A549 (cell line): ENCODE results near the gene MINDY2. TPM values are rescaled to one million over a fixed set of nuclear protein-coding genes. Genes with fewer than 3 reads are reported as not detected.

ENCODE experiments used
- ATAC-seq, 2 experiments: fragments of 200-7000 bp in 1 of 2; fragments of >200 bp in 1 of 2; cut with Nextera tagmentation in 1 of 2; cut with Tn5 transposase in 1 of 2; 3 replicates each; pipeline versions ENCODE4 v1.8.0 to v1.9.1; 2018 to 2020; ENCODE audit warnings: mild to moderate bottlenecking in 1 of 2, moderate library complexity in 1 of 2
- CTCF ChIA-PET: fragments of 300-600 bp; sonication (Branson Sonifier 250); formaldehyde crosslinking; extraction: SDS; loops from one replicate; lab custom pipeline; 2021; ENCODE audit warnings: antibody characterized with exemption, inconsistent platforms; lab: Yijun Ruan, JAX
- POLR2A ChIA-PET: fragments of 350-600 bp; formaldehyde crosslinking; extraction: SDS; loops from one replicate; lab custom pipeline; 2021; ENCODE audit warnings: antibody characterized with exemption, inconsistent platforms; lab: Yijun Ruan, JAX
- DNase-seq, 2 experiments: peaks; one replicate each; pipeline versions ENCODE4 v3.0.0 to v3.0.0-alpha.2; 2011 to 2016; ENCODE audit warnings: low read depth in 1 of 2, low spot score in 1 of 2
- FAIRE-seq: peaks from 2 replicates; lab custom pipeline; 2011; peaks lifted over from hg19 to GRCh38; lab: Jason Lieb, UNC
- H3K27ac ChIP-seq, 2 experiments: fragments of >200 bp; sonication (Bioruptor Twin); formaldehyde crosslinking; 3 replicates each; pipeline ENCODE4 v1.5.1; 2016 to 2017
- H3K4me1 ChIP-seq: fragments of >200 bp; sonication (Bioruptor Twin); formaldehyde crosslinking; 3 replicates; pipeline ENCODE4 v1.6.1; 2016
- H3K4me2 ChIP-seq: fragments of >200 bp; sonication (Bioruptor Twin); formaldehyde crosslinking; 3 replicates; pipeline ENCODE4 v1.6.1; 2016
- H3K4me3 ChIP-seq: fragments of >200 bp; sonication (Bioruptor Twin); formaldehyde crosslinking; 3 replicates; pipeline ENCODE4 v1.5.1; 2016
- H3K9me3 ChIP-seq: fragments of >200 bp; sonication (Bioruptor Twin); formaldehyde crosslinking; 3 replicates; pipeline ENCODE4 v1.6.1; 2016
- BHLHE40 ChIP-seq: IDR thresholded peaks from 2 replicates; pipeline ENCODE4 v1.6.1; 2012; ENCODE audit warnings: low read depth, low read length, inconsistent platforms
- CBX8 ChIP-seq: fragments of 200-600 bp; sonication (generic); IDR thresholded peaks from 2 replicates; pipeline ENCODE4 v1.6.1; 2016
- CHD2 ChIP-seq: fragments of 150-350 bp; IDR thresholded peaks from 2 replicates; pipeline ENCODE4 v1.6.1; 2014; ENCODE audit warnings: low read length; ENCODE audit not compliant: partially characterized antibody
- CHD4 ChIP-seq: fragments of 200-600 bp; sonication (generic); IDR thresholded peaks from 2 replicates; pipeline ENCODE4 v1.6.1; 2016; ENCODE audit warnings: antibody characterized with exemption, mild to moderate bottlenecking, borderline replicate concordance
- EHF ChIP-seq: fragments of 250-450 bp; sonication (Bioruptor Pico); IDR thresholded peaks from 2 replicates; pipeline ENCODE4 v1.5.0; 2020; ENCODE audit warnings: mild to moderate bottlenecking
- EHMT2 ChIP-seq: fragments of 200-600 bp; sonication (generic); IDR thresholded peaks from 2 replicates; pipeline ENCODE4 v1.6.1; 2016; ENCODE audit warnings: antibody characterized with exemption, low read depth, mild to moderate bottlenecking, moderate library complexity
- EP300 ChIP-seq, 2 experiments: fragments of >200 bp; sonication (Bioruptor Twin); formaldehyde crosslinking; IDR thresholded peaks; 2 replicates in 1 of 2; 3 replicates in 1 of 2; pipeline ENCODE4 v1.6.1; 2016 to 2017
- FOSL2 ChIP-seq, 2 experiments: fragments of 450-650 bp in 1 of 2; fragments of >200 bp in 1 of 2; sonication (Bioruptor Twin) in 1 of 2; formaldehyde crosslinking; IDR thresholded peaks; 2 replicates each; pipeline versions ENCODE4 v1.5.0 to v1.6.1; 2016 to 2020; ENCODE audit warnings: mild to moderate bottlenecking in 1 of 2, moderate library complexity in 1 of 2
- FOXS1 ChIP-seq: fragments of 250-450 bp; sonication (Bioruptor Pico); IDR thresholded peaks from 2 replicates; pipeline ENCODE4 v1.5.0; 2020; ENCODE audit warnings: mild to moderate bottlenecking, moderate library complexity
- HDAC2 ChIP-seq: fragments of 200-600 bp; sonication (generic); IDR thresholded peaks from 2 replicates; pipeline ENCODE4 v1.6.1; 2016
- HOXA7 ChIP-seq: fragments of 250-450 bp; sonication (Bioruptor Pico); IDR thresholded peaks from 2 replicates; pipeline ENCODE4 v1.5.0; 2020; ENCODE audit warnings: mild to moderate bottlenecking, moderate library complexity
- HOXB13 ChIP-seq: fragments of 250-450 bp; sonication (Bioruptor Pico); IDR thresholded peaks from 2 replicates; pipeline ENCODE4 v1.5.0; 2020; ENCODE audit warnings: low read depth, mild to moderate bottlenecking, moderate library complexity
- JUNB ChIP-seq: fragments of >200 bp; sonication (Bioruptor Twin); formaldehyde crosslinking; IDR thresholded peaks from 2 replicates; pipeline ENCODE4 v1.6.1; 2016
- KDM1A ChIP-seq: fragments of 200-600 bp; sonication (generic); IDR thresholded peaks from 2 replicates; pipeline ENCODE4 v1.6.1; 2016; ENCODE audit warnings: low read depth, mild to moderate bottlenecking
- MYC ChIP-seq: IDR thresholded peaks from 2 replicates; pipeline ENCODE4 v1.6.1; 2012; ENCODE audit warnings: mild to moderate bottlenecking, inconsistent platforms, low read length, improper control_type of control experiment, borderline replicate concordance
- NR3C1 ChIP-seq: fragments of >200 bp; sonication (Bioruptor Twin); formaldehyde crosslinking; IDR thresholded peaks from 3 replicates; pipeline ENCODE4 v1.6.1; 2017
- RFX5 ChIP-seq: fragments of 450-650 bp; IDR thresholded peaks from 2 replicates; pipeline ENCODE4 v1.7.1; 2014; ENCODE audit warnings: antibody characterized with exemption, mild to moderate bottlenecking, moderate library complexity
- SMC3 ChIP-seq: fragments of >200 bp; sonication (Bioruptor Twin); formaldehyde crosslinking; IDR thresholded peaks from 3 replicates; pipeline ENCODE4 v1.6.1; 2018; ENCODE audit warnings: inconsistent platforms
- ZFP36 ChIP-seq: fragments of 450-650 bp; IDR thresholded peaks from 2 replicates; pipeline ENCODE4 v1.6.1; 2014; ENCODE audit warnings: borderline replicate concordance; ENCODE audit not compliant: partially characterized antibody
- ZNF302 ChIP-seq: fragments of 250-450 bp; sonication (Bioruptor Pico); IDR thresholded peaks from 2 replicates; pipeline ENCODE4 v1.9.0; 2021; ENCODE audit warnings: inconsistent platforms, mild to moderate bottlenecking, moderate library complexity
- WGBS: methylation state at CpG from one replicate; pipeline ENCODE4 v1.1.6; 2017; ENCODE audit errors: missing lambda C conversion rate; 5-methylcytosine and 5-hydroxymethylcytosine counted together
- polyA plus RNA-seq, 4 experiments: library from polyadenylated mRNA; depleted of rRNA in 3 of 4; stranded (reverse); fragments of >200 nt; fragmentation: RNase III in 1 of 4; extraction: RNeasy Plus Mini Kit Qiagen cat#74134 plus additional on column Dnase treatment in 1 of 4; gene quantifications; 2 replicates in 3 of 4; 3 replicates in 1 of 4; pipeline ENCODE4 v1.2.3, GENCODE V29; 2011 to 2017
- TF ChIP-seq, protein P1 (sequence below): fragments of >200 bp; sonication (Bioruptor Twin); formaldehyde crosslinking; IDR thresholded peaks from 3 replicates; pipeline ENCODE4 v1.6.1; 2016
- TF ChIP-seq, protein P2 (sequence below): fragments of 450-650 bp; IDR thresholded peaks from 2 replicates; pipeline ENCODE4 v1.6.1; 2014; ENCODE audit warnings: antibody characterized with exemption
- TF ChIP-seq, protein P3 (sequence below): fragments of 150-350 bp; IDR thresholded peaks from 2 replicates; pipeline ENCODE4 v1.6.1; 2014; ENCODE audit warnings: low read depth, mild to moderate bottlenecking, low read length
- TF ChIP-seq, protein P4 (sequence below): IDR thresholded peaks from 2 replicates; pipeline ENCODE4 v1.6.1; 2012
- TF ChIP-seq, protein P5 (sequence below): IDR thresholded peaks from 2 replicates; pipeline ENCODE4 v1.6.1; 2012; ENCODE audit warnings: low read depth, borderline replicate concordance

MINDY2 gene
- polyA plus RNA-seq, 2 of the 4 experiments (the other 2 are of a cell fraction), result 4.7 to 7.0 TPM

DNA sequence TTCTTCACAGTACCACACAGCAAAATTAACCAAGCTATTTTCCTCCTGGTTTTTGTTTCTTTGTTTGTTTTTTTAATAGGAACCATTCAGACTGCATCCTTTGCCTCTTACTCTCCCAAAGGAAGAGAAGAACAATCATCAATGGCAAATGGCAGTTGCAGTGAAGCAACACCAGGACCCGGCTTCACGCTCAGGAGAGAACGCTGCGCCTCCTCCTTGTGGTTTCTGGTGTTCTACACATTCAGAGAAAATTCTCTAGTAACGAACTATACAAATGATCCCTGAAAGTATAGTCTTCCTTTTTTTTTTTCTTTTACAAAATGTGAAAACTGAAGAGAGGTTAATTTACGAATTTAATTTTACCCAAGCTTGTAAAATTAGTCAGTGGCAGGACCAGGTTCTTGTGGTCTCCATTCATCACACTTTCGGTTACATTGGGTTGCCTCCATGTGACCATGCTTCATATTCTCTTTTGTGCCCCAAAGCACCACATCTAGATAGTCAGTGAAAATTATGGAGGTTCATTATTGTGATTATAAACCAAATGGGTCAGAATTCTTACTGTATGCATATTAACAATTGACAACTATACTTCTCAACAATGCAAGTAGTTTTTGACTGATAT lies 10.6 kb upstream of the MINDY2 start:
- no peak for DNase-seq
- no peak overlapping the region for H3K4me2 ChIP-seq
- peaks cover 18% of the 10 kb centered on the region for H3K9me3 ChIP-seq
- CTCF ChIA-PET, result interaction anchor here (0.7 to 3.5 kb wide), 7 partner anchors 9 to 547 kb away, joined by 3 to 25 read pairs (median 4); partner anchors contain the start of genes ADAM10 and MINDY2
- ATAC-seq, result no peak
- FAIRE-seq, result no peak
- no peak overlapping the region for H3K4me3 ChIP-seq
- no peak overlapping the region for H3K27ac ChIP-seq
- H3K4me1 ChIP-seq, result peaks cover 5% of the 10 kb centered on the region; the same call in 2 of the 3 replicates
- TF ChIP-seq EHMT2, result no peak
- TF ChIP-seq KDM1A, result no peak
- TF ChIP-seq CBX8, result no peak
- TF ChIP-seq, protein P1, sequence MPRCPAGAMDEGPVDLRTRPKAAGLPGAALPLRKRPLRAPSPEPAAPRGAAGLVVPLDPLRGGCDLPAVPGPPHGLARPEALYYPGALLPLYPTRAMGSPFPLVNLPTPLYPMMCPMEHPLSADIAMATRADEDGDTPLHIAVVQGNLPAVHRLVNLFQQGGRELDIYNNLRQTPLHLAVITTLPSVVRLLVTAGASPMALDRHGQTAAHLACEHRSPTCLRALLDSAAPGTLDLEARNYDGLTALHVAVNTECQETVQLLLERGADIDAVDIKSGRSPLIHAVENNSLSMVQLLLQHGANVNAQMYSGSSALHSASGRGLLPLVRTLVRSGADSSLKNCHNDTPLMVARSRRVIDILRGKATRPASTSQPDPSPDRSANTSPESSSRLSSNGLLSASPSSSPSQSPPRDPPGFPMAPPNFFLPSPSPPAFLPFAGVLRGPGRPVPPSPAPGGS, result no peak
- no peak for TF ChIP-seq FOSL2 (IDR thresholded peaks at IDR 0.05)
- no peak for TF ChIP-seq FOSL2 (CRISPR knock-in tag; IDR thresholded peaks at IDR 0.05)
- TF ChIP-seq, protein P2, sequence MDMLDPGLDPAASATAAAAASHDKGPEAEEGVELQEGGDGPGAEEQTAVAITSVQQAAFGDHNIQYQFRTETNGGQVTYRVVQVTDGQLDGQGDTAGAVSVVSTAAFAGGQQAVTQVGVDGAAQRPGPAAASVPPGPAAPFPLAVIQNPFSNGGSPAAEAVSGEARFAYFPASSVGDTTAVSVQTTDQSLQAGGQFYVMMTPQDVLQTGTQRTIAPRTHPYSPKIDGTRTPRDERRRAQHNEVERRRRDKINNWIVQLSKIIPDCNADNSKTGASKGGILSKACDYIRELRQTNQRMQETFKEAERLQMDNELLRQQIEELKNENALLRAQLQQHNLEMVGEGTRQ, result no peak
- TF ChIP-seq RFX5, result no peak
- no peak for TF ChIP-seq NR3C1
- TF ChIP-seq JUNB, result no peak
- no peak for TF ChIP-seq HOXA7 (CRISPR knock-in tag)
- TF ChIP-seq HDAC2, result no peak
- TF ChIP-seq, protein P3, sequence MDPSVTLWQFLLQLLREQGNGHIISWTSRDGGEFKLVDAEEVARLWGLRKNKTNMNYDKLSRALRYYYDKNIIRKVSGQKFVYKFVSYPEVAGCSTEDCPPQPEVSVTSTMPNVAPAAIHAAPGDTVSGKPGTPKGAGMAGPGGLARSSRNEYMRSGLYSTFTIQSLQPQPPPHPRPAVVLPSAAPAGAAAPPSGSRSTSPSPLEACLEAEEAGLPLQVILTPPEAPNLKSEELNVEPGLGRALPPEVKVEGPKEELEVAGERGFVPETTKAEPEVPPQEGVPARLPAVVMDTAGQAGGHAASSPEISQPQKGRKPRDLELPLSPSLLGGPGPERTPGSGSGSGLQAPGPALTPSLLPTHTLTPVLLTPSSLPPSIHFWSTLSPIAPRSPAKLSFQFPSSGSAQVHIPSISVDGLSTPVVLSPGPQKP, result no peak
- WGBS, result 75% methylated on average over 7 of the region's 7 CpGs
- POLR2A ChIA-PET, result interaction anchor here (0.6 to 2.2 kb wide), 4 partner anchors 10 to 30 kb away, joined by 3 to 7 read pairs (median 4); partner anchors contain the start of genes ADAM10 and MINDY2

DNA sequence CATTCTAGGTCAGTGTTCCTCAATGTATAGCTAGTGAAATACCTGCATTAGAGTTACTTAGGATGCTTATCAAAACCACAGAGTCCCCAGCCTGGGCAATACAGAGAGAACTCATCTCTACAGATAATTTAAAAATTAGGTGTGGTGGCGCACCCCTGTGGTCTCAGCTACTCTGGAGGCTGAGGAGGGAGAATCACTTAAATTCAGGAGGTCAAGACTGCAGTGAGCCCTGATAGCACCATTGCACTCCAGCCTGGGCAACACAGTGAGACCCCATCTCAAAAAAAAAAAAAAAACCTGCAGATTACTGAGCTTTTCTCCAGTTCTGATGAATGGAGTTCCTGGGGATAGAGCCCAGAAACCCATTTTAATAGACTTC lies 10.1 kb upstream of the MINDY2 start:
- ChIA-PET POLR2A (interaction anchor here (1.3 kb wide), 1 partner anchor 10 kb away, joined by 3 read pairs; the partner anchor contains the start of gene MINDY2), CTCF (interaction anchor here (0.6 to 3.5 kb wide), 7 partner anchors 9 to 548 kb away, joined by 3 to 25 read pairs (median 4); partner anchors contain the start of gene MINDY2)
- no peak for ATAC-seq
- Histone ChIP-seq H3K4me1 (peaks cover 5% of the 10 kb centered on the region; the same call in 2 of the 3 replicates), H3K27ac (no peak overlapping the region), H3K9me3 (peaks cover 20% of the 10 kb centered on the region), H3K4me3 (no peak overlapping the region), H3K4me2 (no peak overlapping the region)
- WGBS, result 86% methylated on average over 1 of the region's 1 CpG
- no peak for DNase-seq
- no peak for TF ChIP-seq JUNB
- no peak for TF ChIP-seq EHF
- TF ChIP-seq CHD2, result no peak
- TF ChIP-seq BHLHE40, result no peak
- no peak for TF ChIP-seq ZNF302 (CRISPR knock-in tag)
- TF ChIP-seq CHD4, result no peak
- TF ChIP-seq EHMT2, result no peak
- no peak for TF ChIP-seq MYC
- TF ChIP-seq EP300 (IDR thresholded peaks at IDR 0.05), result no peak
- TF ChIP-seq ZFP36, result no peak
- TF ChIP-seq HOXB13 (CRISPR knock-in tag), result no peak
- no peak for TF ChIP-seq CBX8
- TF ChIP-seq, protein P4, sequence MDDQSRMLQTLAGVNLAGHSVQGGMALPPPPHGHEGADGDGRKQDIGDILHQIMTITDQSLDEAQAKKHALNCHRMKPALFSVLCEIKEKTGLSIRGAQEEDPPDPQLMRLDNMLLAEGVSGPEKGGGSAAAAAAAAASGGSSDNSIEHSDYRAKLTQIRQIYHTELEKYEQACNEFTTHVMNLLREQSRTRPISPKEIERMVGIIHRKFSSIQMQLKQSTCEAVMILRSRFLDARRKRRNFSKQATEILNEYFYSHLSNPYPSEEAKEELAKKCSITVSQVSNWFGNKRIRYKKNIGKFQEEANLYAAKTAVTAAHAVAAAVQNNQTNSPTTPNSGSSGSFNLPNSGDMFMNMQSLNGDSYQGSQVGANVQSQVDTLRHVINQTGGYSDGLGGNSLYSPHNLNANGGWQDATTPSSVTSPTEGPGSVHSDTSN, result no peak
- TF ChIP-seq, protein P5, sequence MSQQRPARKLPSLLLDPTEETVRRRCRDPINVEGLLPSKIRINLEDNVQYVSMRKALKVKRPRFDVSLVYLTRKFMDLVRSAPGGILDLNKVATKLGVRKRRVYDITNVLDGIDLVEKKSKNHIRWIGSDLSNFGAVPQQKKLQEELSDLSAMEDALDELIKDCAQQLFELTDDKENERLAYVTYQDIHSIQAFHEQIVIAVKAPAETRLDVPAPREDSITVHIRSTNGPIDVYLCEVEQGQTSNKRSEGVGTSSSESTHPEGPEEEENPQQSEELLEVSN, result no peak
- TF ChIP-seq SMC3, result no peak
- no peak for TF ChIP-seq FOXS1 (CRISPR knock-in tag)
- TF ChIP-seq FOSL2 (IDR thresholded peaks at IDR 0.05), result no peak
- TF ChIP-seq FOSL2 (CRISPR knock-in tag; IDR thresholded peaks at IDR 0.05), result no peak
- no peak for TF ChIP-seq RFX5
- FAIRE-seq, result no peak
